ENCODE measurements around the gene ACBD6. TPM values are rescaled to one million over a fixed set of nuclear protein-coding genes. Genes with fewer than 3 reads are reported as not detected.

ACBD6 gene
- total RNA-seq, 2 donors from 2014 or later: 17.1 to 25.1 TPM

DNA sequence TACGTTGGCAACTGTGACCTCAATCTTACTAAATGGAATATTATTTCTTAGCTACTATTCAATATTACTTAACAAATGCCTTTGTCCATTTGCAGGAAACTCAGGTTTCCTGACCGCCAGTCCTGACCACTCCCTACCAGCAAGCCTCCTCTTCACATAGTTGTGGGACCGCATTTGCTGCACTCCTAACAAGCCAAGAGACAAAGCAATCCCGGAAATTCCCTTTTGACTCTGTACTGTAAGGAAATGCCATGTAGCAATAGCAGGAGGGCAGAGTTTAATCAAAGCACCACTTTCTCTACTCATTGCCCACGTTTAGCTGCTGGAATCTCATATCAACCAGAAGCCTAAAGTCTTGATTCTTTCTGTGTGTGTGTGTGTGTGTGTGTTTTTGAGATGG is 28.1 kb upstream of the ACBD6 start:
- intact Hi-C loops (cut with DNase I, micrococcal nuclease): no loop called here
- ATAC-seq: peak; percentile 95
- peak in 1 of 2 donors; percentile 38 for DNase-seq

DNA sequence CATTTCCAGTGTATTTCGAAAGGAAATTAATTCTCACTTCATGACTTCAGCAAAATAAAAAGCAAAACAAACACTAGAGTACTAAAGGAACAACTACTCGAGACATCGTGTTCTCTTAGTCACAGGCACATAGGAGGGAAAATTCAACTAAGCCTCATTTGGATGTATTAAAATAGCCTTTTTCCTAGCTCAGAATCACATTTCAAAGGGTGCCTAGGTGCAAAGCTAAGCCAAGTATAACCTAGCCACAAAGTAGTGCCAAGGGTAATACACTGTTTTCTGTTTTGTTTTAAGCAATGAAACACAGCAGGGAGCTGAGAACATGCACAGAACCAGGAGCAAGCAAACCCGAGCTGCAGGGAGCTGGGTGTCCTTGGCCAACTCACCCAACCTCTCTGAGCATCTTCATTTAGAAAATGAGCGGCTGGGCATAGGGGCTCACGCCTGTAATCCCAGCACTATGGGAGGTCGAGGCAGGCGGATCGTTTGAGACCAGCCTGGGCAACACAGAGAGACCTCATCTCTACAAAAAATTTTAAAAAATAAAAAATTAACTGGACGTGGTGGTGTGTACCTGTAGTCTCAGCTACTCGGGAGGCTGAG is 26.6 kb upstream of the ACBD6 start:
- ATAC-seq: no peak
- intact Hi-C loops (cut with DNase I, micrococcal nuclease): no loop called here

DNA sequence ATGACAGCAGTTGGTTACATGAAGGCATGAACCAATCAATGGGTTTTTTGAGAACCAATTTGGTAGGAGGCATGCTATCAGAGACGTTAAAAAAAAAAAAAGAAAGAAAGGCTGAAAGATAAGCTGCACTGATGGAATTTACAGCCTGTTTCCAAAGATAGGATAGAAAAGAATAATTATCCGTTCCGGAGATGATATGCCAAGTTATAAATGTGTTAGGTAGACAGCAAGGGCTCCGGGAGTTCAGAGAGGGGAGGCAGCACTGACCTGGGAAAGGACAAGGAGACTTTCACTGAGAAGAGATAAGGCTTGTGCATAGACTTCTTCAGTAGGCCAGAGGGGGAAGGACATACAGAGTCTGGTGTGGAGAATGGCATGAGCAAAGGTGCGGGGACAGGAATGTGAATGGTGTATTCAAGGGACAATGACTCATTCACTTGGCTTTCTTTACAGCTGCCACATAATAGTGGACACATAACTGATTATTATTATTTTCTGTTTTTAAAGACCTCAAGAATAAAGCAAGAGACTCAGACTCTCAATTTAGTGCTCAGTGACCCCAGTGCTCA is 24.8 kb upstream of the ACBD6 start:
- DNase-seq (no peak), ATAC-seq (no peak)
- intact Hi-C loops (cut with DNase I, micrococcal nuclease): no loop called here

More for the DNA sequence above, 26.6 kb upstream of the ACBD6 start:
- no peak for DNase-seq

DNA sequence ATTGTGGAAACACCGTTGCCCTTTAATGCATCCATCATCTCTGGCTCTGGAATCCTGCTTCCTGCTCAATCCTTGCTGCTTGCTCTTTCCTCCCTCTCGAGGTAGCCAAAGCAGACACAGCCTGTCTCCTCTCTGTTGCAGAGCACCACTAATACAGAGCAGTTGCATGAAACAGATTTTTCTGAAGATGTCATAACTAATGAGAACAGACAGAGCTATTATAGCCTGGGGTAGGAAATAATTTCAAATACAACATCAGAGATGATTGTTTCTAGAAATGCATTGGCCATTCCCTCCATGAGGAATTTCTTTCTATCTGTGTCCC is 23.3 kb upstream of the ACBD6 start:
- DNase-seq: no peak
- ATAC-seq: no peak
- intact Hi-C loops (cut with DNase I, micrococcal nuclease): no loop called here

DNA sequence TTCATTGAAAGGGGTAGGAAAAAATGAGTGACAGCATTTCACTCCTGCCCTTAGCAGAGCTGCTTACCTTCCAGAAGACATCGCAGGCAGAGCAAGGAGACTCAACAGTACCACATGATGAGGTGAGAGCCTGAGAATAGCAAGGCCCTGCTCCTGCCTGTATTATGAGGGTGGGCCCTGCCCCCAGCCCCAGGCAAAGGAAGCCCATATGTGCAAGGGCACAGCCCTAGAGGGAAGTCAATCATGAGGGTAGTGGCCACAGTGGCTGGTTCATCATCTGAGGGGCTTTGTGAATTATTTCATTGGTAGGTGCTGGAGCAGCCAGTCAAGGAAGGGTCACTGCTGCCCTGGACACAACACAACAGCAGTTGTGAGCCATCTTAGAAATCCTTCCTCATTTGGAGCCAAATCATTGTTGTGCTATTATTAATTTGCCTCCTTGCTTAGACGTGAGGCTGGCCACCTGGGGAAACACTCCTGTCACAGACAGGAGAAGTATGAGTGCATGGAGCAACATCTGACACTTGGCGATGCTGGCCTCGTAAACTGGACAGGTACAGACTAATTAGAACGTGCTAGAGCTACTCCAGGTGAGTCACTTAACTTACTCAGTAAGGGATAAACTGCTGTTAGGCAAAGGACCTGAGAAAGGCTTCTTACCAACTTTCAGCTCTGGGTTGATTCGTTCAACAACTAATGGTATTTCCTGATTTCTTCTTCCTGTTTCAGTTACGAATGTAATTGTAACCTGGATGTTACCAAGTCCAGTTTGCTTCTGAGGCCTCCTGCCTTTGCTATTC is 22.7 kb upstream of the ACBD6 start:
- no peak for DNase-seq
- intact Hi-C loops (cut with DNase I, micrococcal nuclease): no loop called here
- no peak for ATAC-seq

DNA sequence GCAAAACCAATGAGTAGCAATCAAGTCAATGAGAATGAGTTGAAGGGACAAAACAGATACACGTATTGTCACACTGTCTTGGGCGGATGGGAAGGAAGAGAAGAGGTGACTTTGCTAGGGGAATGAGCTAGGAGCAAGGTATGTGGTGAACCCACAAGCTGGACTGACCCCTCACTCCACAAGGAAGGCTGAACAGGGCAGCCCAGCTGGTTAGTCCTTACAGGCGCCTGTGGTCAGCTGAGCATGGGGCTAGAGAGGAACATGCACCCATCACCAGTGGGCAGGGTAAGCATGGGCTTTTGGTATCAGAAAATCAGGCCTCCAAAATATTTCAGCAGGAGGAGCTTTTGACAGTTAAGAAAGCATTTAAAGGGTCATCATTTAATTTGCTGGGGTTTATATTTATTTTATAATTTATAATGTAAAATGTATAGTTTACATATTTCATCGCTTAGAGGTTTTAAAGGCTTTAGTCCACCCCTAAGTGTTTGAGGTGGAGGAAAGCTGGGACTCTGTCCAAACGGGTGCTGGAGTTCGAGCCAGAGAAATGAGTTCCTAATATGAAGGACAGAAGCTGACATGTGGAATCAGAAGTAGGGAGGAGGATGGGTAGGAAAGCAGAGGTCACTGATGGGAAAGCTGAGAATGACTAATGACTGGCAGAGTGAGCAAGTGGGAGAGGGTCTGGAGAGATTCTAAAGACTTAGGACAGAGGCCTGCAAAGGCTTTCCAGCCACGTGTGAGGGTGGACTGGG is 22.0 kb upstream of the ACBD6 start:
- intact Hi-C loops (cut with DNase I, micrococcal nuclease): no loop called here
- no peak for ATAC-seq
- no peak for DNase-seq

DNA sequence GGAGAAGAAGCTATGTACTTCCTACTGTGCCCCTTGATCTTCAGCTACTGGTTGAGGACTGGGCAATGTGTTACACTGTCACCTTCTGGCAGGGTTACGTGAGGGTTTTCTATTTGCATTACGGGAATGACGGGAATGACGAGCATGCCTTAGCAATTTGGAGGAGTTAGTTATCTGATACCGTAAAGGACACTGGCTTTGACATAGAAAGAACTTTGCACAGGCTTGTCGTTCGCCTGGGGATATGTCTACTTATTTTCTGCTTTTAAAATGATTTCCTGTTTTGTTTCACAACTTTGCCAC is 19.8 kb upstream of the ACBD6 start:
- no peak for ATAC-seq
- no peak for DNase-seq
- intact Hi-C loops (cut with DNase I, micrococcal nuclease): no loop called here

DNA sequence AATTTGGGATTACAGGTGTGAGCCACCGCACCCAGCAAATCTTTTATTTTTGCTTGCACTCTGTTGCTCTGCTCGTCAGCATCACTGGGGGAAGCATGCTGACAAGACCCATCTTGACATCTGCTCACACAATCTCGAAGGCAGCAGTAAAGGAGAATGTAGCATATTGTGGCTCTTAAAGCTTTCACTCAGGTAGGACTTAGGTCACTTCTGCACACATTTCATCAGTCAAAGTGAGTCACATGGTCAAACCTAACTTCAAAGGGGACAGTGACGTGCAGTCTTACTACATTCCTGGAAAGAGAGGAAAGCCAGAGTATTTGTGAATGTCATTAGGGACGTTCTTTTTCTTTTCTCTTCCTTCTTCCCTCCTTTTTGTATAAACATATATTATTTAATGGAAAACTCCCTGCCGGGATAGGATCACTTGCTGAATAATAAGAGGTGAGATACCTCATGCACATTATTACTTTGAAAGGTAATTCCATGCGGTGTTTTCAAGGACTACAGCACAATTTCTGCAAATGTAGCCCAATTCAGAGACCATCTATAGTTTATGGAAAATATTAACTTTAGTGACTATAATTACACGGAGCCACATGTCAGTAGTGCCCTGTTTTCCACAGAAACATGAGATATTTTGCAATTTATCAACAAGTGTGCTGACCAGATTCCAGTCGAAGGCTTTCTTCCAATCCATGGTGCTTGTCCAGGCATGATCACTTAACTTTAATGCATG is 19.3 kb upstream of the ACBD6 start:
- ATAC-seq: no peak
- intact Hi-C loops (cut with DNase I, micrococcal nuclease): no loop called here
- no peak for DNase-seq

DNA sequence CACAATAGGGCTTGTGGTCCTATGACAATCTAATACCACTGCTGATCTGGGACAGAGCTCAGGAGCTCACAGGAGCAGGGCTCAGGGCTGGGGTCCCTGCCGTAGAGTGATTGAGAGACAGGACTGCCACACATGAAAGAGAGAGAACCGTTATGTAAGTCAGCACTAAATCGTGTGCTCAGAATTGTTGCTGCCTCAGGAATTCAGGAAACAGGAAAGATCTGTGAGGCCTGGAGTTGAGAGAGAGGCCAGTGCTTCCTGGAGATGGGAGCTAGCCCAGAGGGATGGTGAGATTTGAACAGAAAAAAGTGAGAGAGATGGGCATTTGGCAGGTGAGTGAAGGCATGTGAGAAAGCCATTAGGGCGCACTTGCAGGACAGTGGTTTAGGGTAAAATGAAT is 17.5 kb upstream of the ACBD6 start:
- no peak for DNase-seq
- no peak for ATAC-seq
- intact Hi-C loops (cut with DNase I, micrococcal nuclease): loop anchor here (5.0 to 10.0 kb wide), 3 partner anchors 342 to 645 kb away; no protein-coding TSS in a partner anchor

DNA sequence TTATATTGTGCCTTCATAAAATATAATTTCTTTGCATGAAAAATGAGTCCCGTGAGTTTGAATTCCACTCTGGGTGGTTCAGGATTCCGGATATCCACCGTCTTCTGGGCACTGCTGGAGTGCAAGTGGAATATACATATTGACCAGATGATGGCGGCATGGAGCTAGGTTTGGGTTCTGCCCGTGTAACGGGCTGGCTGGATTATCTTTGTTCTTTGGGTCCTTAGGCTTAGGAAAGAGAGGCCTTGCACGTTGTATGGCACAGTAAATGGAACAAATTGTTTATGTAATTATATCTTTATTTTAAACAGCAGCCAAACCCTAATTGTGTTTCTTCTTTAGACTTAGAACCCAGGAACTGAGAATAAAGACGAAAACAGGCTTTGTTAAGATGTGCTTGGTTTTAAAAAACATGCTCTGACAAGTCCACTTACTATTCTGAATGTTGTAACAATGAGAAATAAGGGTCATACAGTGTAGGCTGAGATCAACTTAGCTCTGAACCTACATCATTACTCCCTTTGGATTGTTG is 13.5 kb upstream of the ACBD6 start:
- intact Hi-C loops (cut with DNase I, micrococcal nuclease): loop anchor here (5.0 to 10.0 kb wide), 3 partner anchors 346 to 649 kb away; no protein-coding TSS in a partner anchor
- peak; percentile 90 for ATAC-seq
- DNase-seq: peak in 1 of 2 donors; percentile 50

DNA sequence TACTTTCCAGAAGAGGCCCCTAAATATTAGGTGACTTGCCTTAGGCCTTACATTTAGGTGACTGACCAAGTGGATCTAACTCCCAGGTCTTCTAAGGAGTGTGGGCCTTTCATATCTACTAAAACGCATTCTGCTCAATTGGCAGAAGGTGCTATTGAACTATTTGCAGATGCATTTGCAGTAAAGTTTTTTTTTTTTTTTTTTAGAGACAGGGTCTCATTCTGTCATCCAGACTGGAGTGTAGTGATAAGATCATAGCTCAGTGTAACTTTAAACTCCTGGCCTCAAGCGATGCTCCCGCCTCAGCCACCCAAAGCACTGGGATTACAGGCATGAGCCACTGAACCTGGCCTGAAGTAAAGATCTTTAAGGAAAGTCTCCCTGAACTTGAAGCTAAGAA is 13.0 kb upstream of the ACBD6 start:
- DNase-seq: no peak
- no peak for ATAC-seq
- intact Hi-C loops (cut with DNase I, micrococcal nuclease): loop anchor here (5.0 to 10.0 kb wide), 3 partner anchors 347 to 649 kb away; no protein-coding TSS in a partner anchor

DNA sequence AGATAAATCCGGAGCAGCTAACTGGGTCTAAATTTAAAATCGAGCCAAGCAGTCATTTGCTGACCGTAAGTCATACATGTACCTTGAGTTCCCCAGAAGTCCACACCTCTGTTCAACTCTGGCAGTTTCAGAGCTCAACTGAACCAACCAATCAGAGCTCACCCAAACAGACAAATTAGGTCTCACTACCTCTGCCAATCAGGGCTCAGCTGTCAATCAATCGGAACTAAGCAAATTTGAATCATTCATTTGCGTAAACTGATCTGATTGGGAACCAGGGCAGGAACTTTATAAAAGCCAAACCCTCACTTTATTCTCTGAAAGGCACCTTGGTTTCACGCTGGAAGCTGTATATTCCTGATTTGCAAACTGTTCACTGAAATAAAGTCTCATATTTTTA is 11.2 kb upstream of the ACBD6 start:
- ATAC-seq: no peak
- intact Hi-C loops (cut with DNase I, micrococcal nuclease): loop anchor here (10.0 kb wide), 2 partner anchors 351 to 651 kb away; no protein-coding TSS in a partner anchor

DNA sequence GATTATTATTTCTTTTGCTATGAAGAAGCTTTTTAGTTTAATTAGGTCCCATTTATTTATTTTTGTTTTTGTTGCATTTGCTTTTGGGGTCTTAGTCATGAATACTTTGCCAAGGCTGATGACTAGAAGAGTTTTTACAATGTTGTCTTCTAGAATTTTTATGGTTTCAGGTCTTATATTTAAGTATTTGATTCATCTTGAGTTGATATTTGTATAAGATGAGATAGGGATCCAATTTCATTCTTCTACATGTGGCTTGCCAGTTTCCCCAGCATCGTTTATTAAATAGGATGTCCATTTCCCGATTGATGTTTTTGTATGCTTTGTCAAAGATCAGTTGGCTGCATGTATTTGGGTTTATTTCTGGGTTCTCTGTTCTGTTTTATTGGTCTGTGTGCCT is 8.5 kb upstream of the ACBD6 start:
- no peak for ATAC-seq
- intact Hi-C loops (cut with DNase I, micrococcal nuclease): loop anchor here (10.0 kb wide), 2 partner anchors 354 to 654 kb away; no protein-coding TSS in a partner anchor
- DNase-seq: no peak

More for the DNA sequence above, 11.2 kb upstream of the ACBD6 start:
- DNase-seq: no peak

DNA sequence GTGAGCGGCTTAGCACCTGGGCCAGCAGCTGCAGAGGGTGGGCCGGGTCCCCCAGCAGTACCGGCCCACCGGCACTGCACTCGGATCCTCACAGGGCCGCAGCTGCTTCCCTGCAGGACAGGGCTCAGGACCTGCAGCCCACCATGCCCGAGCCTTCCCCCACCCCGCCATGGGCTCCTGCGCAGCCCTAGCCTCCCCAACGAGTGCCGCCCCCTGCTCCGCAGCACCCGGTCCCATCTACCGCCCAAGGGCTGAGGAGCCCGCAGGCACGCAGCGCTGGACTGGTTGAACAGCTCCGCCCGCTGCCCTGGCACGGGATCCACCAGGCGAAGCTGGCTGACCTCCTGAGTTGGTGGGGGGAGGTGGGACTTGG is 6.3 kb upstream of the ACBD6 start:
- no peak for ATAC-seq
- no peak for DNase-seq
- intact Hi-C loops (cut with DNase I, micrococcal nuclease): no loop called here

DNA sequence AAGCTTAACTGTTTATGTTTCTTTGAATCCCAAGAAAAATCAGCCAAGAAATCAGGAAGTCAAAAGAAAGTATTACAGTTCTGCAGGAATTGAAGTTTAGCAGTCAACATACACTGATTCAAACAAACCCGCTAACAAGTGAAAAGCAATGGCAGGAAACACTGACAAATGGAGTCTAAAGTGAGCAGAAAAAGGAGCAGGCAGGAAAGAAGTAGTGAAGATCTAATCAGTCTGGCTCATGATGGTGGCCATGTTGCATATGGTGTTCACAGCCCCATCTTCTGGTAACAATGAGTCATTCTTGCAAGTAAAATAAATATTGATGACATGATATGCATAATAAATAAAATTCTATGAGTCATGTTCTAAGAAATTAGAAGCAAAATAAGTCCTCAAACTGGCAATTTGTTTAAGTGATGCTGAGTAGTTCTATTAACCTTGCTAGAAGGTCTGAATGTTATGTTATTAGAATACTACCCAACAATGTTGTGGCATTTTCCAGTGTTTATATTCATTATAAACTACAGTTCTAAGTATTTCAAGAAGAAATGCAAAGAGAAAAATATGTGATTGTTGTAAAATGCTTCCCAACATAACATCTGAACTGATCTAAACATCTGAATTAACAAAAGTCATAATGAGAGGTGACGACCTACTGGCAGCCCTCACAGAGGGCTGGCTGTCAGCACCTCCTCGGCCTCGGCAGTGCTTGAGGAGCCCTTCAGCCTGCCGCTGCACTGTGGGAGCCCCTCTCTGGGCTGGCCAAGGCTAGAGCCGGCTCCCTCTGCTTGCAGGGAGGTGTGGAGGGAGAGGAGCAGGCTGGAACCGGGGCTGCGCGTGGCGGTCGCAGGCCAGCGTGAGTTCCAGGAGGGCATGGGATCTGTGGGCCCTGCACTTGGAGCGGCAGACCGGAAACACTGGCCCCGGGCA is 5.7 kb upstream of the ACBD6 start:
- DNase-seq: no peak
- intact Hi-C loops (cut with DNase I, micrococcal nuclease): no loop called here
- ATAC-seq: no peak

DNA sequence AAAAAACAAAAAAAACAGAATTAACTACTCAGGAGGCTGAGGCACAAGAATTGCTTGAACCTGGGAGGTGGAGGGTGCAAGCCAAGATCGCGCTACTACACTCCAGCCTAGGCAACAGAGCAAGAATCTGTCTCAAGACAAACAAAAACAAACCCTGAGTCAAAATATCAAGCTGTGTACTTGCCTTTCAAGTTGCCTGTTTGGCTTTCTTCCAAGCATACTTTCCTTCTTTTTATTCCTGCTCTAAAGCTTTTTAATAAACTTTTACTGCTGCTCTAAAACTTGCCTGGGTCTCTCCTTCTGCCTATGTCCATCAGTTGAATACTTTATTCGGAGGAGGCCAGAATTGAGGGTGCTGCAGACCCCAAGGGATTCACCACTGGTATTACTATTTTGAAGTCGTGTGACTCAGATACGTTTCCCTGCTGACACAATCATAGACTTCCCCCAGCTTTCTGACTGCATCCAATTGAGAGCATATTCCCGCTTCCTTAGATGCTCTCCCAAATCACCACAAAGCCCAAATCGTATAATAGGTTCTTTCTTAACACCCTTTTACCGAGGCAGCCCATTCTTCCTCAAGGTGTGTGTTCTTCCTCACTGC is 3.5 kb upstream of the ACBD6 start:
- ATAC-seq: no peak
- no peak for DNase-seq
- intact Hi-C loops (cut with DNase I, micrococcal nuclease): no loop called here

DNA sequence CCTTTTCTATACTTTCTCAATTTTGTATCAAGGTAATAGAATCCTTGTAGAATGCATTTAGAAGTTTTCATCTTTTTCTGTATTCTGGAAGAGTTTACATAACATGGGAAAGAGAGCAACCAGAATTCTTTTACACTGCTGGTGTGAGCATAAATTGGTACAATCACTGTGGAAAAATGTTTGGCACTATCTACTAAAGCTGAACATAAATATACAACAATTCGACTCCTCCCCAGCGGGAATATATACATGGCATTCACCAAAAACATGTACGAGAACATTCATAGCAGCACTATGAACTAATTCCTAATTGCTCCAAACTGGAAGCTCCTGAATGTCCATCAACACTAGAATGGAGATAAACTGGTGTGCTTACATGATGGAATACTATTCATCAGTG is 1.8 kb upstream of the ACBD6 start:
- DNase-seq (no peak), ATAC-seq (no peak)
- intact Hi-C loops (cut with DNase I, micrococcal nuclease): no loop called here
